HG02571 (cell line): Measurements from ENCODE around the gene TIMP2.

ENCODE experiments used
- ATAC-seq: cut with Tn5 transposase; IDR thresholded peaks from one replicate; pipeline ENCODE4 v1.9.1; 2021; ENCODE audit warnings: mild to moderate bottlenecking, moderate library complexity; ENCODE audit not compliant: unreplicated experiment

TIMP2 gene

DNA sequence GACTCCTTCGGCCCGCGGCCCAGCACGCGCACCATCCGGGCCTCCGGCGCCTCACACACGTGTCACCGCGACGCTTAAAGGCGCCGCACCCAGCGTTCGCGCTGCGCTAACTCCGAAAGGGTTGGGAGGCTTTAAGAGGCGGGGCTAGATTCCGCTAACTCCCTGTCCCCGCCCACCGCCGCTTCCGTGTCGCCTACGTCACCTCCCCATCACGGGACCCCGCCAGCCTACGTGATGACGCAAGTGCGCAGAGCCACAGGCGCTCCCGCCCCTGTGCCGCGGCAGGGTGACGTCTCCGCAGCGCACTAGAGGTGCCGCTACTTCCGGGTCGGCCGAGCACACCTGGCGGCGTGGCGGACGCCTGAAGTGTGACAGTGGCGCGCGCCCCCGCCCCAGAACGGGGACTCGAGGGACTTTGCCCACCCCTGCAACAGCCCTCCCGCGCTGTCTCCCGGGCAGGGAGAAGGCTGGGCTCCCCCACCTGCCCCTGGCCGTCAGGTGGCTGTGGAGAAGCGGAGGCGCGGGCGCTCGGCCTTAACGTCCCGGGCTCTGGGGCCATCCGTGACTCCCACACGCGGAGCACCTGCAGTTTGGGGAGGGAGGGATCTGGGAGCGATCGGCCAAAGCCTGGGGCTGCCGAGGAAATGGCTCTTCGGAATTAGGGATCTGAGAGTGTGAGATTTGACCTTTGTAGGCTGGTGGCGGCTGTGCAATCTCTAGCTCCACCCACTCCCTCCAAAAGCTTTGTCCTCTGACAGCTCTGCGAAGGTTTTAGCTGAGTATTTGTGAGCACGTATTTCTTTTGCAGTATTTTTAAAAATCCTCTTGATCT is 84.2 kb downstream of the TIMP2 start, which contains the start of gene USP36:
TSS of gene USP36 (minus strand) at position 35 of the 832 bp plus-strand sequence. CDS start 4,451 bp downstream, outside the sequence.
- ATAC-seq, result peak; percentile 88

DNA sequence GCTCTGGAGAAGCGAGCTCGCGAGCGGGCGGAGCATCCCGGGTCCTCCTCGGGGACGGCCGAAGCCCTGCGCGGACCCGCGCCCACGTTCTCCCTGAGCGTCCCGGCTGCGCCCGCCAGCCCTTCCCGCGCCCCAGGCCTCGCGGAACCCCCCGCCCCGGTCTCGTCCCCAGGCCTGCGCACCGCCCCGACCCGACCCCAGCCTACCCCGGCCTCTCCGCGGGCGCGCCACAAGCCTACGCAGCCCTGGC is 84.7 kb downstream of the TIMP2 start:
- peak; percentile 17 for ATAC-seq

DNA sequence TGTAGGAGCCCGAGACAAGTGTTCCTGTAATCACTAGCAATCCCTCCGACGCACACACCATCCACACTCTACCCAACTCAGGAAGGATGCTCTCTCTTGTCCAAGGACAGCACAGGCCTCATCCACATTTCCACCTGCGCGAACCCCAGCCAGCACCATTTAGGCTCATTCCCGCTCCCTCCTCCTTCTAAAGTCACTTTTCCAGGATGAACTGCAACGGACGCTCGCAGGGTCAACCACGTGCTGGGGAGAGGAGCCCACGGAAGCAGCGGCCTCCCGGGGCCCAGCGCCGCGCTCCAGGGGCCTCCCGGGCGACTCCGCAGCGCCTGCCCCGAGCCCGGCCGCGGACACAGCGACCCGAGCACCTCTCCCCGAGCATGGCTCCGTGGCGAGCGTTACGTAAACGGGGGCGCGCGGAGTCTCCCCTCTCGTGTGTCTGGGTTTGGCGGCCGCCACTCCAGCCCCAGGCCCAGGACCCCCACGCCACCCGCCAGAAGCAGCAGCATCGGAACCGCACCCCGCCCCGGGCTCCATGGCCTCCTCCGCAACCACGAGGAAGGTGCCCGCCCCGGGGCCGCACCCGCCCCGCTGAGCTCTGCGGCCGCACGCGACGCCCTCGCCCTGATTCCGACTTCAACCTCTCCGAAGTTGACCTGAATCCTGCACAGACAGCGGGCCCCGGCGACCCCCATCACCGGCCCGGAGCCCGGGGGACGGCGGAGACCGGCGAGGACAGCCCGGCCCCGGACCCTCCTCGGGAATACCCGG is 85.2 kb downstream of the TIMP2 start:
- ATAC-seq, result peak; percentile 16

DNA sequence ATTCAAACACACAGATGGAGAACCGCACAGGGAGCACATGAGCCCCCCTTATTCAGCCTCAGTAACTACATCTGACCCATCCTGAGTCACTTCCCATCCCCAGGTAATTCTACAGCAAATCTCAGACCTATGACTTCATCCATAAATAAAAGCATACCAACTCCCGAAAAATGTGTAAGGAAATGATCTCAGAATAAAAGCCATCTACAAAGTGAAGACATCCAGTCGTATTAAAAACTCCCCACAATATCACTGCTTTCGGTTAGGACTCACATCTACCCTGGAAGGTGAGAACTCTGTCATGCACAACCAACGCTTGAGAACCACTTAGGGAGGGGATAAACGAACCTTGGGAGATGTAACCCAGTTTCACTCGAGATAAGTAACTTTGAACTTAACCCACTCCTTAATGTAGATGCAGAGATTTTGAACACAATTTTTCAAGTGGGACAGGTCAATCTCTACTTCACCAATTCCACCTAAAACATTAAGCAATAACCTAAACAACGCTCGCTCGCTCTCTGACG is 85.9 kb downstream of the TIMP2 start:
- no peak for ATAC-seq

DNA sequence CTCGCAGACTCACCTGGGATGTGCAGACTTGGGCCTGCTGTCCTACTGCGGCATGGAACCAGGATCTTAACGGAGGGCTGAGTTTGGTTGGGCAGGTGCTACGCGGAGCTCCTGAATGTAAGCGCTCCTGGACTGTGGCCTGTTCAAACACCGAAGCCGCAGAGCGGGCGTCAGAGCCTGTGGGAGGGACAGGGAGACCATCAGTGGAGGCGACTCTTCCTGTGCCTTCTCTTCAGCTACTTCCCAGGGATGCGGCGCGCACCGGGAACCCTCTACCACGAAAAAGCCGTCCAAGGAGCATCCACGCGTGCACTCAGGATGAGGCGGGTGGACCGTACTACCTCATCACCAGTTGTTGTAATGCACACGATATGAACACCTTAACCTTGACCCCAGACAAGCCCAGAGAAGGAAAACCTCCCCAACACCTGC is 86.6 kb downstream of the TIMP2 start:
- ATAC-seq, result no peak

DNA sequence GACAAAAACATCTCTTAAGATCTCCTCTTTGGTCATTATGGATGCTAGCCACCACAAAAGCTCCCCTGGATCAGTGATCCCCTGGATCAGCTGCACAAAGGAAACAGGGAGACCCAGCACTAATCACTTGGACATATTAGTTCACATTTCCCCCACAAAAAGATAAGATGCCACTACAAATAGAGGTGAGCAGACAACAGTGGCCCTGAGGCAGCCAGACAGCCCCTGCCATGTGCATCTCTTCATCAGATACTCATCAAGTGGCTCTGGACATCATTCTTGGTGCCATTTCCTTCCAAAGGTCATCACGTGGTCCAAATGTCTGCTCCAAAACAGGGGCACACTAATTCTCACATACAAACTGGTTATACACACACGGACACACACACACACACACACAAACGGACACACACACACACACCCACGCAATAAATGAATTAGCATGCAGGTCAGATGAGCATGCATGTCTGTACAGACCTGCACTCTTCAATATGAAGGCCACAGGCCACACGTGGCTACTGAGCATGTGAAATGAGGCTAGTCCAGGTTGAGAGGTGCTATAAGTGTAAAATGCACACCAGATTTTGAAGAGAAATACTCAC is 88.7 kb downstream of the TIMP2 start:
- no peak for ATAC-seq

DNA sequence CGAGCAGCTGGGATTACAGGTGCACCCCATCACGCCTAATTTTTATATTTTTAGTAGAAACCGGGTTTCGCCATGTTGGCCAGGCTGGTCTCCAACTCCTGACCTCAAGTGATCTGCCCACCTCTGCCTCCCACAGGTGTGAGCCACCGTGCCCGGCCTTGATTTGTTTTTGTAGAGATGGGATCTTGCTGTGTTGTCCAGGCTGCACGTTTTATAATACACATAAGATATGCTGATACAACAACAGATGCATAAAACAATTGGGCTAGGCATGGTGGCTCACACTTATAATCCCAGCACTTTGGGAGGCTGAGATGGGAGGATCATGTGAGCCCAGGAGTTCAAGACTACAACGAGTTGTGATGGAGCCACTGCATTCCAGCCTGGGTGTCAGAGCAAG is 90.6 kb downstream of the TIMP2 start:
- no peak for ATAC-seq

DNA sequence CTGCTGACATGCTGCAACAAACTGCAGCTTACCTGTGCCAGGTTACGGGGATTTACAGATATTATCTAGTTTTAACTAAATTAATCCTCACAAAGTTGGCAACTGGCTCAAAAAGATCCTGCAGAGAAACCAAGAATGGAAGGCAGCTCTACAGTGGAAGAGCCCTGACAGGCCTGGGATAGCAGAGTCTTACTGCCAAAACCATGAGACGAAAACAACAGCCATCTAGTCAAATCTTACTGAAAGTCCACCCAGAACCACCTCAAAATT is 92.7 kb downstream of the TIMP2 start:
- ATAC-seq, result no peak

DNA sequence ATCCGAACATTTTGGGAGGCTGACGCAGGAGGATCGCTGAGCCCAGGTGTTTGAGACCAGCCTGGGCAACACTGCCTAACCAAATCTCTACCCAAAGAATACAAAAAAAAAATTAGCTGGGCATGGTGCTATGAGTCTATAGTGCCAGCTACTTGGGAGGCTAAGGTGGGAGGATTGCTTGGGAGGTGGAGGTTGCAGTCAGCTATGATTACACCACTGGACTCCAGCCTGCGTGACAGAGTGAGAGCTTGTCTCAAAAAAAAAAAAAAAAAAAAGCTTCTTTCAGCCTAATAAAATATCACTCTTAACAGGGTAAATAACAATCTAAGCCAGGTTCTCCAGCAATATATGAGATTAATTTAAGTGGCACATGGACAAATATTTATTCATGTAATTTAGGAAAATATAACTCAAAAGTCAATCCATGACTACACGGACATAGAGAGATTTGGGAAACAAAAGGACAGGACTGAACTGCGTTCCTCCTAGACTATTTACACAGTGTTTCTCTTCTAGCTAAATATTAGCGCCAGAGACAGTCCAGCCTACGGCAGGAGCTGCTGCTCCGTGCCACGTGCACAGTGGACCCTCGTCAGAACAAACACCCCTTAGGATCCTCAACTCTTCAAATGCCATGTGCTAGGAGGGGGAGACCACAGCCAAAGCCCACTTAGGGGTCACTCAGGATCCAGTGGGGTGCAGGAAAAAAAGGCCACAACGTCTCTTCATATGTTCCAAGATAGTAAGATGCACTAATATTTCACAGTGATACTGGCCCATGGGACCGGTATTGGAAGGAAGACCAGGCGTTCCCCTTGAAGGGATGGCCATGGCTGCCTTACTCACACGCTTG is 93.3 kb downstream of the TIMP2 start:
- no peak for ATAC-seq

DNA sequence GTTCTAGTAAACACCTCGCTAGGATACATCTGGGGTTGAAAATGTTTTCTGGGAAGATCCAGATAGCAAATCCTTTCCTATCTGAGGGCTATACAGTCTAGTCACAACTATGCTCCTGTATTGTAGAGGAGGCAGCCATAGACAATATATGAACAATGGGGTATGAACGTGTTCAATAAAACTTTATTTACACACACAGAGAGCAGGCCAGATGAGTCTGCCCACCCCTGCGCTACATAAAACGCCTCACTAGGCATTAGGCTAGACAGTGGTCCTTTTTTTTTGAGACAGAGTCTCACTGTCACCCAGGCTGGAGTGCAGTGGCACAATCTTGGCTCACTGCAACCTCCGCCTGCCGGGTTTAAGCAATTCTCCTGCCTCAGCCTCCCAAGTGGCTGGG is 95.7 kb downstream of the TIMP2 start:
- ATAC-seq, result no peak

DNA sequence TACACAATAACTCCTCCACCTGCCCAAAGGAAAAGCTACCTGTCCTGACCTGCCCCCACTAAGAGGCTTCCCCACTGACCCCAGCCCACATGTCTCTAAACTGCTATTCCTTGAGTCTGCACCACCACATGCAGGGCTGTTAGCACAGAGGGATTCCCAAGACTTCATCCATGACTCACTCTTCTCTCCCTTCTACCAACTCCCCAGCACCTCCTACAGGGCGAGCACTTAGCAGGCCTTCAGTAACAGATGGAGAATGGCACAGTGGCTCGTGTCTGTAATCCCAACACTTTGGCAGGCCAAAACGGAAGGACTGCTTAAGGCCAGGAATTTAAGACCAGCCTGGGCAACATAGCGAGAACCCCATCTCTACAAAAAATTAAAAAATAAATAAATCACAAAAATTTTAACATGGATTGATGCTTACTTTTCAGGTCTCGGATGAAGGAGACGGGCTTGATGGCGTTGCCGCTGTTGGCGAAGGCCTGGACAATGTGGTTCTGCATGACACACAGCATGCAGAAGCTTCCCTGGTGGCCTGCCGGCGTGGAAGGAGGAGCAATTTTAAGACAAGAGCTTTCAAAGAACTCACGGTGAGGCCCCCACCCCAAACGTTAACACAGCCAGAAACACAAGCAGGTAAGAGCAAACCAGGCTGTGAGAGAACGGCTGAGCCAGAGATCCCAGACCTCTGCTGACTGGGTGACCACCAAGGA is 96.6 kb downstream of the TIMP2 start:
- ATAC-seq, result no peak

DNA sequence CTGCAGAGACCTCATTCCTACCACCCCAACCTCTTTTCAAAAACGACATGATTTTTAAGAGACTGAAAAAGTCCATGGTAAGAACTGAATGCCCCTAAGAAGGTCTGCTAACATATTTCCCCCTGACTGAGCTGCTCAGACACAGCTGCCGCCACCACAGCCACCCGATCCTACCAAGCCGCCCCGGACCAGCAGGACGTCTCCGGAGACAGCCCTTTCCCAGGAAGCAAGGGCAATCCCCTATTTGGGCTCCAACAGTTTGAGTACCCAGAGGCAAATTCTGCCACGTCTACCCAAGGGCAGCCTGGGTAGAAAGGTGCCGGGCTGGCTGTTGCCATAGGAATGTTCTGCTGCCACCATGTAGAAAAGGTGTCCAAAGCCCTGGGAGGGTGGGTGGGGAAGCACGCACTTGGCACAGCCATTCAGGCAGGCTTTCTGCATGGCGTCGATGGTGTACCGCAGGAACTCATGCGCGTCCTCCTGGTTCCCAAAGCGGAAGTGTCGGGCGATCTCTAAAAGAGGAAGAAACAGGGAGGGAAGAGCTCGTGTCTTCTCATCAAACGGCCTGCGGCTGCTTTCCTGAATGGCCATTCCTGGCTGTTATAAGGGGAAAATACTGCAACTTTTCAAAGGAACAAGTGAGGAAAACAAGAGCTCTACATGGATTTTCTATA is 98.2 kb downstream of the TIMP2 start:
- ATAC-seq, result no peak

DNA sequence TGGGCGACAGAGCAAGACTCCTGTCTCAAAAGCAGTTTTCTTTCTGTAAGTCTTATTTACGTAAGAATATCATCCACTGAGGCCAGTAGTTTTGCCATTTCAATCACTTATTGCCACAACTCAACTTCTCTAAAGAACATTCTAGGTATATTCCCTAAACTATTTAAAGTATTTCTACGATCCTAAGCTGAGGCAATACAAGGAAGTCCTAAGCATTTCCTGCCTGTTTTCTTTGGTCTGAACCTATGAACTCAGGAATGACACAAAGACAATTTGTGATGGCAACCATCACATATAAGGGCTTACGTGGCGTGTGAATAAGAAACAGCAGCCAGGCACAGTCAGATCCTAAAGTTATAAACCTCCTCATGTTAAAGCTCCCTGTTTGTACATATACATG is 98.8 kb downstream of the TIMP2 start:
- ATAC-seq, result no peak

DNA sequence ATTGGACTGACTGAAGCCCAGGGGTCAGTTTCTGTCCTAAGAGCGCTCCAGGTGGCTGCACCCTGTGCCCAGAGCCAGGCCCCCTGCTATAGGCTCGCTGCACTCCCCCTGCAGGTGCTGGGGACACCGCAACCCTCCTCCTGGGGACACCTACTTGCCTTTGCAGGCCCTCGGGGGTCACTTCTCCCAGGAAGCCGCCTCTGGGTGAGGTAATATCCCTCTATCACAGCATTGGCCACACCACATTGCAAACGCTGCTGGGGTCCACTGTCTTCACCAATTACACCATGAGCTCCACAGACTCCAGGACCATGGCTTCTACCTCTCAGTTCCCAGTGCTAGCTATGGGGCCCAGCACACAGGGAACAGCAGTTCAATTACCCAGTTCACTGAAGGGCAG is 99.5 kb downstream of the TIMP2 start:
- ATAC-seq, result no peak

DNA sequence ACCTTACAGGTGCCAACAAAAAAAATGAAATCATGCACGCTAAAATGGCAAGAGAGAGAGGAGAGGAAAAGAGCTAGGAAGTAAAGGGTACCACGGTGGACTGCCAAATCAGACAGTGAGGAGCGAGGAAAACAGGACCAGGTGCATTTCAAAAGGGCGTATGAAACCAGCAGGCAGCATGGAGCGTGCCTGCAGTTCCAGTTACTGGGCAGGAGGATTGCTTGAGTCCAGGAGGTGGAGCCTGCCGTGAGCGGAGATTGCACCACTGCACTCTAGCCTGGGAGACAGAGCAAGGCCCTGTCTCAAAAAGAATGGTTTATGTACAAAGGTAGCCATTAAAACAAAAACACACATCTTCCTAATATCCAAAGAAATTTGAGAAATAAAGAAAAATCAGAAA is 100.9 kb downstream of the TIMP2 start:
- no peak for ATAC-seq

DNA sequence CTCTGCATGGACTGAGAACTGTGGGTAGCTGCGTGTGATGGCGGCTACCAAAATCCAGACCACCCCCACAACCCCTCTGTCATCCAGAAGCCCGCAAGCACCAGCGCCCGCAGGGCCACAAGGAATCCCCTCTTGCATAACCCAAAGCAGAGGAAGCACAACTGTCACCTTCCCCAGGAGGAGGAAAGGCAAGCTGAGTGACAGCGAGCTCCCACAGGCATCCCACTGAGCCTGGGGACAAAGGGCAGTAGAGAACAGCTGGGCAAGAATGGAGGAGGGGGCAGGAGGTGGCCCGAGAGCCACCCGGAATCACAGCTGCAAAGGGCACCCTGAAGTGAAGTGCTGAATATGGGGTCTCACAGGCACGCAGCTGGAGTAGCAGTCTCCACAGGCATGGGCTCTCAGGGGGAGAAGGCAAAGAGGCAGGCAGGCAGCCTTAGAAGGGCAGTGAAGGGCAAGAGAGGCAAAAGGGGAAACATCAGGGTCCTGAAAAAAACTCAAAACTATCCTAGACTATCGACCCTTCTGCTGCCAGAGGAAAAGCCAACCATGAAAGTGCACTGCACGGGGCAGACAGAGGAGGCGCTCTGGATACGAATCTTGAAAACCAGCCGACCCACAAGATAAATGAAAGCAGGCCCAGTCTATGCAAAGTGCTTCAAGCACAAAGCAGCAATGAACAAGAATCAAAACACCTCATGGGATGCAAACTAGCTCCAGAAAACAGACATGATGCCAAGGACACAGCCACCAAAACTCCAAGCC is 101.7 kb downstream of the TIMP2 start:
- ATAC-seq, result no peak

DNA sequence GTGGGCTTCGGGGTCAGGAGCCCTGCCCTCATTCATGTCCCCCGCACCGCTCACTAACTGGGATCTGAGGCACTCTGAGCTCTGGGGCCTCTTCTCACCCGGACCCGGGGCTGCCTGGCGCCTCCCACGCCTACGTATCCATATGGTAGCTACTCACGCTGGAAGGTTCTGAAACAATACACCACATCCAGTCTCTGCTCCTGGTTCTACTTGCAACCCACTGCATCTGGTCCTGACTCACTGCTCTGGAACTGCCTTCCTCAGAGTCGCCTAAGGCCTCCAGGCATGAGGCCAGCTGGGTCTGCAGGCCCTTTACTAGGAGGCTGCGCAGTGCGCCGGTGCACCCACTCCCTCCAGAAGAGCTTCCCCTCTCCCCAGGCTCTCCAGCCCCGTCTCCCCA is 102.6 kb downstream of the TIMP2 start:
- ATAC-seq, result no peak

DNA sequence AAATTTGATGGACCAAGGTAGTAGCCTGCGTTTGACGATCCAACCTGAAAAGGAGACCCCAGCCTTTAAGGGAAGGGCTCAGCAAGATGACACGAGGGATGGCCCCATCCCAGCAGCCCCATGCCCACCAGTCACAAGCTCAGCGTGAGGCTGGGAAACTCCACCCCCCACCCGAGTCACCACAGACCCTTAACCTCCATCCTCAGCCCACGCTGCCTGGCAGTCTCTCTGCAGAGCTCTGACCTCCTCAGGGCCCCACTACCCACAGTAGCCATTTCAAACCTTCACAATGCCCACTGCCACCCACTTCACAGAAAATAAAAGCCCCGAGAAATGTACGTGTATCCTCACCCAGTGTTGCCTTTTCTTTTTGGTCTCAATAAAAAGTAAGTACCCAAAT is 103.2 kb downstream of the TIMP2 start:
- no peak for ATAC-seq

DNA sequence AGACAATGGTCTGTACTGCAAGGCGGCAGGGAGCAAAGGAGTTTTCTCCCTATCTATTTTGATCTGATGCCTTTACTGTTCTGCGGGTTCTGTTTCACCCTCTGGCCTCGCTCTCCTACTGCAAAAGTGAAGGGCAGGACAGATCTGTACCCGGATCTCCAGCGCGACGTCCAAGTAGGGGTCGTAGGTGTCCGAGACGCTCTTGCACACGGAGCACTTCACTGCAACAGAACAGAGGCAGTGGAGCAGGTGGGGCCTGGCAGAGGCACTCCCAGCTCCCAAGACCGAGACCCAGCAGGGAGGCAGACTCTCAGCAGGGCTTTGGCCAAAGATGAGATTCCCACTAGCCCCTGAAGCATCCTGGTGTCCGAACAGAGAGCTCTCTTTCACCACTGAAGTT is 104.3 kb downstream of the TIMP2 start:
- ATAC-seq, result no peak
